HTR-8/SVneo (cell line): ENCODE data around the gene NCOR2.

Experiments
- DNase-seq: peaks from one replicate; pipeline ENCODE4 v3.0.0; 2011; ENCODE audit warnings: low spot score, mixed read lengths; ENCODE audit not compliant: insufficient read length
- FAIRE-seq: peaks from 2 replicates; lab custom pipeline; 2011; peaks lifted over from hg19 to GRCh38; lab: Jason Lieb, UNC

Gene NCOR2

DNA sequence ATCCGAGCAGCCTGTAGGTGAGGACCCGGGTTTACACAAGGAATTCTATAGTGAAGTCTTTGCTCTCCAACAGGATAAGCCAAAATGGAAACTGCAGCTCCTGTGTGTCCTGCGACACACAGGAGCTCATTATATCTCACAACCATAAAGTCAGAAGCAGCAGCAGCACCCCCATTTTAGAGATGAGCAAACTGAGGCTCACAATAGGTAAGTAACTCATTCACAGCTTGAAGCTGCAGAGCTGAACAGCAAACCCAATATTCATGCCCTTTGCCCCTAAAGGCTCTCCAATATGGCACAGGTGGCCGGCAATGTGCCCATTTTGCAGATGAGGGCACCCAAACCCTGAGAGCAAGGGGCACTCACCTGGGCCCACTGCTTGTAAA, 4.6 kb downstream of the NCOR2 start:
- DNase-seq (no peak), FAIRE-seq (no peak)

GRCh38 chr12:124562018-124562795, 5.2 kb downstream of the NCOR2 start:
- FAIRE-seq (no peak), DNase-seq (no peak)

DNA sequence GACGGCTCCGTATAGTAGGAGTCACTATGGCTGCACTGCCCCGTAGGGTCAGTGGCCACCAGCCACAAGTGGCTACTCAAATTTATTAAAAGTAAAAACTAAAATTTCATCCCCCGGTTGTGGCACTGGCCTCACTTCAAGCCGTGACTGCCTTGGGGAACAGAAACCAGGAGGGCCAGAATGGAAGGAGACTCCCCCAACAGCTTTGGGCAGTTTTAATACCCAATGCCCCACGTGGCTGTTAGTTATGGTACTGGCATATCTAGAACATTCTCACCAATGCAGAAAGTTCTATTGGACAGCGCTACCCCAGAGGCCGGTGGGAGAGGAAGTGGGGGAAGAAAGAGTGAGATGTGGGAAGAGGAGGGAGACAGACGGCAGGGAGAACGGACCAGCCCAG, 6.2 kb downstream of the NCOR2 start:
- FAIRE-seq: no peak
- no peak for DNase-seq

GRCh38 chr12:124560146-124560890, 7.1 kb downstream of the NCOR2 start:
- no peak for FAIRE-seq
- DNase-seq: no peak

DNA sequence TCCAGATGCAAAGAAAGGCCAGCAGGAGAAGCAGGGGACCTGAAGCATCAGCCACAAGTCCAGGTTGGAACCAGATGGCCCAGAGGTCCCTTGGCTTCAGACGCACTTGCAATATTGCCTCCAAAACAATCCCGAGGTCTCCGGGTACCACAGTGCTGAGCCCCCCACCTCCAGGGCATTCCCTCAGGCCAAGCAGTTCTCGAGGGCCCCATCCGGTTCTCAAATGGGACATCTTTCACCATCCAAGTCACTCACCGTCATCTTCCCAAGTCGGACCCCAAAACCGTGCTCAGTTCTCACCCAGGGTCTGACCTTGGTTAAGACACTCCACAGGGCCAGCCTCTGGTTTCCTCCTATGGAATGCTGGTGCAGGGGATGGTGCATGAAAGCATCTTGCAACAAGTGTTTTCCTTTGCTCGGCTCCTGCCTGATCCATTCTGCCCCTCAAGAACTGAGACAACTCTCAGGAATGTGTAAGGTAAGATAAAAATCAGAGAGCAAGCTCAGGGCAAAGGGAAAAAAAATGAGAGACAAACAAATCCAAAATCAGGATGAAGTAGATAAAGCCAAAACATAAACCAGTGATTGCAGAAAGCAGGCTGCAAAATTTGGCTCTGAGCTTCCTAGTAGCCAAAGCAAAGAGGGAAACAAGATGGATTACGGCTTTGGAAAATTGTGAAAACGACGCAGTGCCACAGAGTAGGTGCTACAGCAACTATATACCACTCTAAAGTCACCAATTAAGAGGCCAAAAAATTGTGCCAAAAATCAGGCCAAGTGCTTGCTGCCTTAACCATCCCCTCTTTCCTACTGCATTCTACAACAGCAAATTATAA, 8.0 kb downstream of the NCOR2 start:
- FAIRE-seq (no peak), DNase-seq (no peak)

DNA sequence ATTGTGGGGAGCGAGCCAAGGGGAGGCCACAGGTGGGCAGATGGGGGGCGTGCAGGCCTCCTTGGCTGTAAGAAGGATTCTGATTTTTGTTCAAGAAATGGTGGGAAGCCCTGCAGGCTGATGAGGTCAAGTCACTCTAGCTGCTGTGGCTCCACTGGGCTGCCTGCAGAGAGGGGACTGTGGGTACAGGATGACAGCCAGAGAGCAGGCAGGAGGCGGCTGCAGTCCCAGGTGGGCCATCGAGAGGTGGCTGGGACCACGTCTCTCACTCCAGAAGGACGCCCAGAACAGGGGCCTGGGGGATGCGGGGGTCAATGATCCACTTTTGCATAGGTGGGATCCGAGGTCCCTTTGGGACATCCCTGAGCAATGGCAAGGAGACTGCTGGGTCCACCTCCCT, 9.1 kb downstream of the NCOR2 start:
- DNase-seq (no peak), FAIRE-seq (no peak)

DNA sequence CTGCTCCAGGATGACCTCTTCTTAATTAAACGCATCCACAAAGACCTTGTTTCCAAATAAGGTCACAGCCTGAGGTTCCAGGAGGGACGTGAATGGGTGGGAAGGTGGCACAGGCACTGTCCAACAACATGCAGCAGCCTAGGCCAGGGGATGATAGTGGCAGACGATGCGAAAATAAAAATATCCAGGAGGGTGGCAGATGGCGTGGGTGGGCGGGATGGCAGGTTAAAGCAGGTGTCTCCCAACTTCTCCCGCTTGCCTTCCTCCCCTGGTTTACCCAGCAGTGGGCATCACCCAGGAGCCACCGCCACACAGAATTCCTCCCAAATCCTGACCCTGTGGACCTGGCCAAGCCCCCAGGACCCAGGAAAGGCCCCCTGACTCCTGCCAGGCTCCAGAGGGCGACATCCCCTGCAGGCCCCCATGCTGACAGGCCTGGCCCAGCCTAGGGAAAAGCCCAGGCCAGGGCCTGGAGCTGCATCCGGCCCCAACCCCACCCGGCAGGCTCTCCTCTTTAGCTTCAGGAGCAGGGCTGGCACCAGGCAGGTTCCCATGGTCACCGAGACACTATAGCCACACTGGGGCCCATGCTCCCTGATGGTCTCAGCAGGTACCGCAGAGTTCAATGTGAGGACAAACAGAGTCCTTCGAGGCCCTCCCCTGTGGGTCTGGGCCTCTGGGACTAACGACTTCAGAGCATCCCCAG, 9.7 kb downstream of the NCOR2 start:
- no peak for FAIRE-seq
- DNase-seq: no peak

GRCh38 chr12:124556896-124557501, 10.4 kb downstream of the NCOR2 start:
- FAIRE-seq (no peak), DNase-seq (no peak)

GRCh38 chr12:124556074-124556466, 11.3 kb downstream of the NCOR2 start:
- DNase-seq (no peak), FAIRE-seq (no peak)

- DNase-seq: no peak
- no peak for FAIRE-seq
Observed at GRCh38 chr12:124555168-124556073, 12.0 kb downstream of the NCOR2 start.

- no peak for DNase-seq
- FAIRE-seq: no peak
Observed at GRCh38 chr12:124554429-124555029, 12.9 kb downstream of the NCOR2 start.

GRCh38 chr12:124553862-124554428, 13.5 kb downstream of the NCOR2 start:
- DNase-seq (no peak), FAIRE-seq (no peak)

DNA sequence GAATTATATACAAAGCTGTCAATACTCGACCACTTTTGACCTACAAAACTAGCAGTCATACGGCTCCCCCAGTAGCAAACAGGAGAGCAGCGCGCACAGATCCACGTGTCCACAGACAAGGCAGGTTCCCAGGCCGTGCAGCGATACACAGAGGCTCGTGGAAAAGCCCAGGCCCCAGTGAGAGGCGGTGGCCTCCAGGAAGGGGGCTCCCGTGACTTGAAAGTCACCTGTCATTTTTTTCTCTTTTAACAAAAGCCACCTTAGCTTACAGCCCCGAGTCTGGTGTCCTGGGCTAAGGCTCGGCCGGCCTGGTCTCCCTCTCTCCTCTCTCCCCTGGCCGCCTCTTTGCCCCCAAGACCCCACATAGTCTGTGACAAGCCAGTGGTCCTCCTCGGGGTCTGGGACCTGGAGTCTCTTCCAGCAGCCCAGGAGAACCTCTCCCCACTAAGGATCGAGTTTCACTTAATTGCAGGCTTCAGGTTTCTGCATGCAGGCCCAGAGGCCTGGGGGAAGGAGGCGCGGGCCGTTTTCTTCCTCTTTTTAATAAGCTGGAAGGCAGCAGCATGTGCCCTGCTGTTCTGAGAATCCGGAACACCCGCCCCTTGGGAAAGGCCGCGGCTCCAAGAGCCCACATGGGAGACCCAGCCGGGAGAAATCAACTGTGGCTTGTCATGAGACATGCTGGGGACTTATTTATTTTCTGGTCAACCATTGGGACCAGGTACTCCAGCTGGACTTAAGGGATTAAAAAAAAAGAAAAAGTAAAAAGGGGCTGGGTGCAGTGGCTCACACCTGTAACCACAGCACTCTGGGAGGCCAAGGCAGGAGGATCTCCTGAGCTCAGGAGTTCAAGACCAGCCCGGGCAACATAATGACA, 15.9 kb downstream of the NCOR2 start:
- no peak for DNase-seq

GRCh38 chr12:124550123-124551089, 17.0 kb downstream of the NCOR2 start:
- DNase-seq (no peak), FAIRE-seq (no peak)

More for the DNA sequence above, 15.9 kb downstream of the NCOR2 start:
- no peak for FAIRE-seq

DNA sequence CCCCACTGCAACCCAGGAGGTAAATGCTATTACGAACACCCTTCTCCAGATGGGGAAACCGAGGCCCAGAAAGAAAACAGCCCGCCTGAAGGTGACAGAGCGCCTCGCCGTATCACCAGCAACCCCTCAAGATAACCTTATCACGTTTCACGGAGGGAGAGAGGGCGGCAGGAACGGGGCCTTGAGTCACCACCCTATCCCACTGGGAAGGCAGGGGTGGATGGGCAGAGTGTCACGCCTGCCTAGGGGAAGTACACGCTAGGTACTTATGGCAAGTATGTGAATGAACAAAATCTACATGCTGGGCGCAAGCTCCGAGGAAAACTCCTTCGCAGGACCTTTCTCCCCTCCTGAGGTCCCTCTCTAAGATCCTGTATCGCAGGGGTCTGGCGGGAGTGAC, 17.8 kb downstream of the NCOR2 start:
- no peak for DNase-seq
- no peak for FAIRE-seq

DNA sequence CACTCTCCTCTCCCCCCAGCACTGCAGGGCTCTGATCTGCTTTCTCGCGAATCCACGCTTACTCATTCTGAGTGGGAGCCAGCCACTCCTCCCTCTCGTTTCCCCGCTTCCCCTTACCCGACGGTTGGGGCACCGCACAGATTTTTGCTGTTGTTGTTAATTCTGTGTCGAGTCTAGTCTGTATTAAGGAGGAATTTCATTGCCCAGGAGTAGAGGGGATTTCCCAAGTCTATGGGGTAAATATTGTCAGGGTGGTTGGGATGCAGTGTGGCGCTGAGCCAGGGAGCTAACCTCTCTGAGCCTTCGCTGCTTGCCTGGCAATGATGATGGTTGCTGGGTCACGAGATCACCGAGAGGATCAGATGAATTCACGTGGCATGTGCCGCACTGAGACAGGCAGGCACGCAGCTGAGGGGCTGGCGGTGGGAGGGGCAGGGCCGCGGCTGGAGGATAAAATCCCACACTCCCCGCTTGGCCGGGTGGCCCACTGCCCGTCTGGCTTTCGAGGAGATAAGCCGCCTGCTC, 18.5 kb downstream of the NCOR2 start:
- FAIRE-seq: no peak
- no peak for DNase-seq
